H1 (cell line): ENCODE measurements around the gene OPN1SW.

Source experiments
- CEBPB ChIP-seq: IDR thresholded peaks from 2 replicates; pipeline ENCODE4 v1.6.1; 2012; ENCODE audit warnings: low read depth, low read length
- CHD7 ChIP-seq: fragments of 300-600 bp; sonication (generic); IDR thresholded peaks from 2 replicates; pipeline ENCODE4 v1.7.1; 2012; ENCODE audit warnings: low read length, moderate library complexity, mild to moderate bottlenecking, inconsistent platforms; ENCODE audit not compliant: insufficient replicate concordance
- CTCF ChIP-seq, 3 experiments: IDR thresholded peaks; 1 replicate in 2 of 3; 2 replicates in 1 of 3; pipeline versions ENCODE4 v1.5.1 to v1.6.1; 2011; ENCODE audit warnings: low read length in 3 of 3, mild to moderate bottlenecking in 3 of 3, inconsistent platforms in 2 of 3, low read depth in 1 of 3, moderate library complexity in 1 of 3; ENCODE audit not compliant: insufficient read depth in 1 of 3; ENCODE audit errors: control extremely low read depth in 1 of 3
- EZH2 ChIP-seq: fragments of 200-600 bp; sonication (generic); IDR thresholded peaks from 2 replicates; pipeline ENCODE4 v1.7.1; 2012; ENCODE audit warnings: low read depth, mild to moderate bottlenecking, moderate library complexity, low read length, inconsistent platforms; ENCODE audit not compliant: severe bottlenecking
- GABPA ChIP-seq: IDR thresholded peaks from 2 replicates; pipeline ENCODE4 v1.6.1; 2011; ENCODE audit warnings: mild to moderate bottlenecking, low read length, moderate library complexity, borderline replicate concordance; ENCODE audit not compliant: insufficient read depth
- MAFK ChIP-seq: IDR thresholded peaks from 2 replicates; pipeline ENCODE4 v1.6.1; 2012; ENCODE audit warnings: low read depth, mild to moderate bottlenecking, improper control_type of control experiment, low read length
- POLR2A ChIP-seq, 2 experiments: IDR thresholded peaks; 1 replicate in 1 of 2; 2 replicates in 1 of 2; pipeline ENCODE4 v1.6.1; 2011; ENCODE audit warnings: low read depth in 2 of 2, low read length in 2 of 2, mild to moderate bottlenecking in 2 of 2; ENCODE audit errors: control extremely low read depth in 1 of 2
- POLR2AphosphoS5 ChIP-seq: IDR thresholded peaks from 2 replicates; pipeline ENCODE4 v1.6.1; 2011; ENCODE audit warnings: low read depth, low read length
- RAD21 ChIP-seq, 2 experiments: IDR thresholded peaks in 1 of 2; conservative IDR thresholded peaks in 1 of 2; 2 replicates each; pipeline ENCODE4 v1.6.1; 2011; ENCODE audit warnings: low read depth in 2 of 2, low read length in 2 of 2, improper control_type of control experiment in 1 of 2, inconsistent platforms in 1 of 2, mild to moderate bottlenecking in 1 of 2, moderate library complexity in 1 of 2
- SIN3A ChIP-seq, 2 experiments: IDR thresholded peaks in 1 of 2; conservative IDR thresholded peaks in 1 of 2; 2 replicates each; pipeline ENCODE4 v1.6.1; 2011 to 2012; ENCODE audit warnings: low read length in 2 of 2, improper control_type of control experiment in 1 of 2, low read depth in 1 of 2, mild to moderate bottlenecking in 1 of 2
- TAF1 ChIP-seq: IDR thresholded peaks from 2 replicates; pipeline ENCODE4 v1.6.1; 2011; ENCODE audit warnings: mild to moderate bottlenecking, low read depth, low read length

GRCh38 chr7:128740996-128741395 lies 34.6 kb downstream of the OPN1SW start:
- TF ChIP-seq RAD21 (IDR thresholded peaks at IDR 0.05 in 1 of 2, conservative IDR thresholded peaks at IDR 0.05 in 1 of 2; ENCODE audit: low read depth in 2 of 2, low read length in 2 of 2): no peak
- TF ChIP-seq SIN3A (conservative IDR thresholded peaks at IDR 0.05 in 1 of 2, IDR thresholded peaks at IDR 0.05 in 1 of 2; ENCODE audit: low read depth in 1 of 2, low read length in 2 of 2): no peak
- no peak for TF ChIP-seq CHD7
- no peak for TF ChIP-seq GABPA
- no peak for TF ChIP-seq TAF1
- no peak for TF ChIP-seq MAFK
- no peak for TF ChIP-seq CEBPB
- no peak for TF ChIP-seq CTCF (IDR thresholded peaks at IDR 0.05; ENCODE audit: control extremely low read depth in 1 of 3, insufficient read depth in 1 of 3, low read depth in 1 of 3, low read length in 3 of 3)
- no peak for TF ChIP-seq EZH2
- no peak for TF ChIP-seq POLR2AphosphoS5
- TF ChIP-seq POLR2A (IDR thresholded peaks at IDR 0.05; ENCODE audit: control extremely low read depth in 1 of 2, low read depth in 2 of 2, low read length in 2 of 2): no peak
